Fibroblast of lung (primary cell): ENCODE results near the gene NT5C3A.

Experiments
- EZH2 ChIP-seq: IDR thresholded peaks from 2 replicates; pipeline ENCODE4 v1.5.1; 2012; ENCODE audit warnings: low read length, control low read depth, mild to moderate bottlenecking; ENCODE audit errors: missing control alignments
- TF ChIP-seq, protein P1 (sequence below), 2 donors: IDR thresholded peaks in 1 of 2; conservative IDR thresholded peaks in 1 of 2; 1 replicate in 1 of 2; 2 replicates in 1 of 2; pipeline ENCODE4 v1.5.1; 2011 to 2012; ENCODE audit warnings: low read length in 2 of 2, control low read depth in 1 of 2, inconsistent platforms in 1 of 2, low read depth in 1 of 2, mild to moderate bottlenecking in 1 of 2

DNA sequence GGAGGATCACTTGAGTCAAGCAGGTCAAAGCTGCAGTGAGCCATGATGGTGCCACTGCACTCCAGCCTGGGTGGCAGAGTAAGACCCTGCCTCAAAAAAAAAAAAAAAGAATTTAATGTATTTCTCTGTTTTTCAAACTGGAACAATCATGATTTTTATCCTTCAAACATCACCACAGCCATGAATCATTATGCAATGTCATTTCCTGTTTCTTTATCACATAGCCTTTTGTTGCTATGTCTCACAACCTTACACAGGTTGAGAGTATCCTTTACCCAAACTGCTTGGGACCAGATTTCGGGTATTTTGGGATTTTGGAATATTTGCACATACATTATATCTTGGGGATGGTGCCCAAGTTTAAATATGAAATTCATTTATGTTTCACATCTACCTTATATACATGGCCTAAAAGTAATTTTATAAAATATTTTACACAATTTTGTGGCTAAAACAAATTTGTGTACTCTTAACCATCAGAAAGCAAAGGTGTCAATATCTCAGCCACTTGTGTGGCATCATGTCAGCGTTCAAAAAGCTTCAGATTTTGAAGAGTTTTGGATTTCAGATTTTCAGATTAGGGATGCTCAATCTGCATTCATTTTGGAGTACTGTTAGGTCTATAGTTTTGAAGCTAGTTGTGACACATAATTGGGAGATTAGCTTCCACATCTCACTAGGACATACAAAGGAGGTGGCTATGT lies 8.2 kb downstream of the NT5C3A start:
- TF ChIP-seq, protein P1, sequence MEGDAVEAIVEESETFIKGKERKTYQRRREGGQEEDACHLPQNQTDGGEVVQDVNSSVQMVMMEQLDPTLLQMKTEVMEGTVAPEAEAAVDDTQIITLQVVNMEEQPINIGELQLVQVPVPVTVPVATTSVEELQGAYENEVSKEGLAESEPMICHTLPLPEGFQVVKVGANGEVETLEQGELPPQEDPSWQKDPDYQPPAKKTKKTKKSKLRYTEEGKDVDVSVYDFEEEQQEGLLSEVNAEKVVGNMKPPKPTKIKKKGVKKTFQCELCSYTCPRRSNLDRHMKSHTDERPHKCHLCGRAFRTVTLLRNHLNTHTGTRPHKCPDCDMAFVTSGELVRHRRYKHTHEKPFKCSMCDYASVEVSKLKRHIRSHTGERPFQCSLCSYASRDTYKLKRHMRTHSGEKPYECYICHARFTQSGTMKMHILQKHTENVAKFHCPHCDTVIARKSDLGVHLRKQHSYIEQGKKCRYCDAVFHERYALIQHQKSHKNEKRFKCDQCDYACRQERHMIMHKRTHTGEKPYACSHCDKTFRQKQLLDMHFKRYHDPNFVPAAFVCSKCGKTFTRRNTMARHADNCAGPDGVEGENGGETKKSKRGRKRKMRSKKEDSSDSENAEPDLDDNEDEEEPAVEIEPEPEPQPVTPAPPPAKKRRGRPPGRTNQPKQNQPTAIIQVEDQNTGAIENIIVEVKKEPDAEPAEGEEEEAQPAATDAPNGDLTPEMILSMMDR (conservative IDR thresholded peaks at IDR 0.05 in 1 of 2, IDR thresholded peaks at IDR 0.05 in 1 of 2; ENCODE audit: low read depth in 1 of 2, low read length in 2 of 2): no peak
- no peak for TF ChIP-seq EZH2
